Colonic mucosa (tissue), 4 donors: ENCODE results near the gene DOK3. TPM values are rescaled to one million over a fixed set of nuclear protein-coding genes. Genes with fewer than 3 reads are reported as not detected.

Experiments used
- DNase-seq: peaks from one replicate; pipeline ENCODE4 v3.0.0-alpha.2; 2020
- H3K27ac ChIP-seq: fragments of 200-600 bp; one replicate; pipeline ENCODE4 v1.8.0; 2021
- H3K27me3 ChIP-seq: fragments of 200-600 bp; one replicate; pipeline ENCODE4 v1.8.0; 2021
- H3K36me3 ChIP-seq: fragments of 200-600 bp; one replicate; pipeline ENCODE4 v1.8.0; 2021
- H3K4me1 ChIP-seq: fragments of 200-600 bp; one replicate; pipeline ENCODE4 v1.8.0; 2021; ENCODE audit warnings: mild to moderate bottlenecking
- H3K4me3 ChIP-seq: fragments of 200-600 bp; one replicate; pipeline ENCODE4 v1.8.0; 2021
- H3K9ac ChIP-seq, 2 donors: one replicate each; pipeline ENCODE4 v1.7.0; 2013; ENCODE audit warnings: control low read depth in 2 of 2, low read depth in 2 of 2, low read length in 2 of 2
- H3K9me3 ChIP-seq: fragments of 200-600 bp; one replicate; pipeline ENCODE4 v1.8.0; 2021
- CTCF ChIP-seq: fragments of 200-600 bp; IDR thresholded peaks from one replicate; pipeline ENCODE4 v1.8.0; 2022; ENCODE audit warnings: antibody characterized with exemption, mild to moderate bottlenecking
- intact Hi-C: fragments of 100-400 bp; cut with DNase I; formaldehyde crosslinking; loops from one replicate; pipeline ENCODE4 v1.14.1; 2022
- total RNA-seq, 2 donors: library from RNA; stranded (reverse); fragmentation: NEBNext Ultra II Directional in 1 of 2; extraction: Animal tissue kit (Norgen Biotek cat#: 25700) in 1 of 2; gene quantifications; one replicate each; pipeline ENCODE4 v1.2.1, GENCODE V29; 2021
- donor health status: healthy.
- donor health status: DM: no; HTN: no; CAD: no.
- donor health status: DM: no; HTN: no; CAD: no.

The DOK3 gene
- total RNA-seq, 2 donors from 2014 or later: 4.1 to 8.9 TPM

GRCh38 chr5:177531209-177531940 lies 21.7 kb upstream of the DOK3 start:
- Histone ChIP-seq H3K27me3 (no peaks in the 10 kb centered on the region), H3K9me3 (no peaks in the 10 kb centered on the region), H3K36me3 (no peaks in the 10 kb centered on the region), H3K4me1 (no peaks in the 10 kb centered on the region), H3K4me3 (no peak overlapping the region), H3K27ac (no peak overlapping the region), H3K9ac (no peak overlapping the region)
- DNase-seq: no peak
- intact Hi-C loops: no loop called here
- no peak for TF ChIP-seq CTCF

- no peak for TF ChIP-seq CTCF
- Histone ChIP-seq H3K4me3 (no peak overlapping the region), H3K4me1 (no peaks in the 10 kb centered on the region), H3K9ac (no peak overlapping the region), H3K27me3 (no peaks in the 10 kb centered on the region), H3K36me3 (no peaks in the 10 kb centered on the region), H3K9me3 (no peaks in the 10 kb centered on the region), H3K27ac (no peak overlapping the region)
- intact Hi-C loops: no loop called here
- no peak for DNase-seq
Observed at GRCh38 chr5:177530638-177531037, 21.0 kb upstream of the DOK3 start.

- no peak for DNase-seq
- Histone ChIP-seq H3K27me3 (no peaks in the 10 kb centered on the region), H3K4me1 (no peaks in the 10 kb centered on the region), H3K4me3 (no peak overlapping the region), H3K27ac (no peak overlapping the region), H3K36me3 (no peaks in the 10 kb centered on the region), H3K9me3 (no peaks in the 10 kb centered on the region), H3K9ac (no peak overlapping the region)
- intact Hi-C loops: no loop called here
- no peak for TF ChIP-seq CTCF
Observed at GRCh38 chr5:177529247-177530203, 19.9 kb upstream of the DOK3 start.

- H3K4me3 ChIP-seq: no peak overlapping the region
- H3K9ac ChIP-seq: no peak overlapping the region
- no peaks in the 10 kb centered on the region for H3K4me1 ChIP-seq
- intact Hi-C loops: no loop called here
- no peak for TF ChIP-seq CTCF
- no peak for DNase-seq
- no peaks in the 10 kb centered on the region for H3K36me3 ChIP-seq
- H3K27ac ChIP-seq: no peak overlapping the region
- H3K9me3 ChIP-seq: no peaks in the 10 kb centered on the region
- no peaks in the 10 kb centered on the region for H3K27me3 ChIP-seq
Observed at GRCh38 chr5:177528631-177529030, 19.0 kb upstream of the DOK3 start.

- H3K27ac ChIP-seq: no peak overlapping the region
- H3K9ac ChIP-seq: no peak overlapping the region
- H3K27me3 ChIP-seq: no peaks in the 10 kb centered on the region
- no peak for TF ChIP-seq CTCF
- DNase-seq: no peak
- no peaks in the 10 kb centered on the region for H3K9me3 ChIP-seq
- peaks cover 5% of the 10 kb centered on the region for H3K36me3 ChIP-seq
- H3K4me3 ChIP-seq: no peak overlapping the region
- intact Hi-C loops: no loop called here
- H3K4me1 ChIP-seq: no peaks in the 10 kb centered on the region
Observed at GRCh38 chr5:177527595-177527994, 18.0 kb upstream of the DOK3 start.
